NCI-H2107 treated with DMSO at 0.1 percent for 48 hours (cell line): ENCODE measurements around the gene KIZ.

Source experiments
- DNase-seq: peaks from one replicate; lab custom pipeline; 2025; ENCODE audit not compliant: unreplicated experiment; lab: John Stamatoyannopoulos, UW

Gene KIZ

GRCh38 chr20:21104921-21105320, 21.0 kb upstream of the KIZ start:
- DNase-seq, result no peak

DNA sequence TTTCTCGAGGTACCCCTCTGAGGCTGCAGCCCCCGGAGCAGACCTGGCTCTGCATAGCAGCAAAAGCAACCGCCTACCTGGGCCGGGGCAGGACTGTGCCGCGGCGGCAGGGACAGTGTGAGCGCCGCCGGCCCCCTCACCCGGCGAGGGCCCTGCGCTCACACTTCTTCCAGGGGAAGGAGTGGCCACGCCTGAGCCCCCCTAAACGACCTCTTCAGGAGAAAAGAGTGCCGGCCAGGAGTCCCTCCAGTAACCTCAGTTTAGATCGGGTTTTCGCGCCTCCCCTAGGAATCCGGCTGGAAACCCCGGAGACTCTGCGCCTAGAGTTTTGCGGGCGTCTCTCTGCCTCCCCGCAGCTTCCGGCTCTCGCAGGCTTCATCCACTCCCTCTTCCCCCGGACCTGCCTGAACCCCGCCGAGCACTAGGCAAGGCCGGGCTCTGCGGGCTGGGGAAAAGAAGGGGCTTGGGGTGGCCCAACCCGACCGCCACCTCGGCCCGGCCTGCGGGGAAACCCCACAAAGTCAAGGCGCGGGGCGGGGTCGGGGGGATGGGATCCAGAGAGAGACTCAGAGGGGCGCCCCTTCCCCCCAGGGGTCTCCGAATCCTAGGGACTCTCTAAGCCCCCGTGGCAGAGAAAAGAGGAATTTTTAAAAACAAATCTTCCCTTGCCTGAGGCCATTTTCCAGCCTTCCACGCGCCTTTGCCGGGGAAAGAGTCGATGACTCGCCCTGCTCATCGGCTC, 20.3 kb upstream of the KIZ start:
- no peak for DNase-seq

GRCh38 chr20:21106171-21107017, 19.5 kb upstream of the KIZ start, which contains the start of gene LINC00237:
LINC00237 (minus strand) TSS chr20:21106358.
- DNase-seq, result no peak

GRCh38 chr20:21109144-21109543, 16.7 kb upstream of the KIZ start:
- DNase-seq, result no peak

DNA sequence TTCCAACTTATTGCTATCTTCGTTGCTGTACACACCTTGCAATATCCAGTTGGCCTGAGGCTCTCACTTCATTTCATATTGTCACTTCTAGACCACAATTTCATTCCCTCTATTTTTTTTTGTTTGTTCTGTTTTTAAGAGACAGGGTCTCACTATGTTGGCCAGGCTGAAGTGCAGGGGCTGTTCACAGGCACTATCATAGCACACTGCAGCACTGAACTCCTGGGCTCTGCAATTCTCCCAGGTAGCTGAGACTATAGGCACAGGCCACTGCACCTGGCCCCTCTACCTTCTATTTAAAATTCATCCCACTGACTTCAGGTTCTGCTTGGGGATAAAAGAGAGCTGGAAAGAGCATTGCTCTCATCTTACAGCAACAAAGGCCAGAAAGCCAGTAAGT, 15.1 kb upstream of the KIZ start:
- no peak for DNase-seq

DNA sequence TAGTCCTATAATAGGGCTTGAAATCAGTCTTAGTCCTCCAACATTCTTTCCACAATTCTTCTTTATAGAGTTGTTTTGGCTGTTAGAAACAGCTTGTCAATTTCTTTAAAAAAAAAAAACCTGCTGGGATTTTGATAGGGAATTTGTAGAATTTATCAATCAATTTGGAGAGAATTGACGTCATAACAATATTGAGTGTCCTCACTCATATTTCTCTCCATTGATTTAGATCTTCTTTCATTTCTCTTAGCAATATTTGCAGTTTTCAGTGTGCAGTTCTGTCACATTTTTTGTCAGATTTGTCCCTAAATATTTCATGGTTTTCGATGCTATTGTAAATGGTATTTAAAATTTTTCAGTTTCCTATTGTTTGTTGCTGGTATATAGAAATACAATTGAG, 14.5 kb upstream of the KIZ start:
- DNase-seq, result no peak

- DNase-seq, result no peak
Measured at GRCh38 chr20:21113697-21114096, 12.2 kb upstream of the KIZ start.

- no peak for DNase-seq
Measured at GRCh38 chr20:21114584-21114983, 11.3 kb upstream of the KIZ start.

- DNase-seq, result no peak
Measured at GRCh38 chr20:21117521-21117920, 8.4 kb upstream of the KIZ start.

DNA sequence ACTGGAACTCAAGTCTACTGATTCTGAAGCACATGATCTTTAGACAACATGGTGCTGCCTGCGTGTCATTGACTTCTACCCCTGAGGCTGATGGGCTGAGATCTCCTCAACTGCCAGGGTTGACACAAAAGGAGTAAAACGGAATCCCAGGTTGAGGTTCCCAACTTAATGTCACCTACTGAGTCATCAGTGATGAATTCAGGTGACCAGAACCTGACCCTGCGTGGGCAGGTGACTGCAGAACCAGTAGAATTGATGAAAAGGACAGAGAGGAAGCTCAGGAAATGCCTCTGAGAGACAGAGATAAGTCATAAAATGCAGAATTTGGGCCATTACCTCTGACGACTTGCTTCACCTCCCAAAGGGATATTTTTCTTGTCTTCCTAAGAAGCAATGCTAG, 7.7 kb upstream of the KIZ start:
- DNase-seq, result no peak

GRCh38 chr20:21118782-21119181, 7.1 kb upstream of the KIZ start:
- DNase-seq, result no peak

- DNase-seq, result no peak
Measured at GRCh38 chr20:21124190-21124589, 1.7 kb upstream of the KIZ start.

GRCh38 chr20:21125072-21125848, 622 bp upstream of the KIZ start:
- peak; percentile 24 for DNase-seq

- DNase-seq, result no peak
Measured at GRCh38 chr20:21126581-21126870, 644 bp downstream of the KIZ start.

GRCh38 chr20:21127201-21127981, 1.5 kb downstream of the KIZ start:
- DNase-seq, result no peak

DNA sequence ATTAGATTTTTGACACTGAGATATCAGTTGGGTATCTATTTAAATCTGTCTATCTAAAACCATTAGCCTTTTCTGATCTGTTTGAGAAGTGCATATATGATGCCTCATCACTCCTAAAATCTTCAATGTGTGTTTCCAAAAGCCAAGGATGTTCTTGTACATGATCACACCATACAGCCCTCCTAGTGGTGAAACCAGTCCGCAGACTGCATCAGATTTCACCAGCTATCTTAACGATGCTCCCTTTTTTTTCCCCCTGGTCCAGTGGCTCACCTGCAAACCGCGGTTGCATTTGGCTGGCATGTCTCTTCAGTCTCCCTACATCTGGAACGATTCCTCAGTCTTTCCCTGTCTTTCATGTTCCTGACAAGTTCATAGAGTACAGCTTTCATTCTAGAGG, 4.0 kb downstream of the KIZ start:
- DNase-seq, result no peak

DNA sequence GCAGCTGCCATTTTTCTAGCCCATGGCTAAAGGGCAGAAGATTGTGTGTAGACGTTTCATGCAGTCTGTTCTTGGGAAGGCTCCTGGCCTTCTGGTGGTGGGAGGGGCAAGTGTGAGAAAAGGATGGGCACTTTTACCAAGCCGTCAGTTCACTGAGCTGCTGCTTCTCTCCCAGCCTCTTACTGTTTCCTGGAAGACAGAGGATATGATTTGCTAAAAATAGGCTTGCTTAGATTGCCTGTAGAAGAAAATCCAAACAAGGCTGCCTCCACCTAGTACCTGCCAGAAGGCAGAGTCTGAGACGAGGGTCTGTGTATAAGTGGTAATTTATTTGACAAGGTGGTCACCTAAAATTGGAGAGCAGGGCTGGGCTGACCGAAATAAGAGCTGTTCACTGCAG, 7.5 kb downstream of the KIZ start:
- DNase-seq, result no peak

DNA sequence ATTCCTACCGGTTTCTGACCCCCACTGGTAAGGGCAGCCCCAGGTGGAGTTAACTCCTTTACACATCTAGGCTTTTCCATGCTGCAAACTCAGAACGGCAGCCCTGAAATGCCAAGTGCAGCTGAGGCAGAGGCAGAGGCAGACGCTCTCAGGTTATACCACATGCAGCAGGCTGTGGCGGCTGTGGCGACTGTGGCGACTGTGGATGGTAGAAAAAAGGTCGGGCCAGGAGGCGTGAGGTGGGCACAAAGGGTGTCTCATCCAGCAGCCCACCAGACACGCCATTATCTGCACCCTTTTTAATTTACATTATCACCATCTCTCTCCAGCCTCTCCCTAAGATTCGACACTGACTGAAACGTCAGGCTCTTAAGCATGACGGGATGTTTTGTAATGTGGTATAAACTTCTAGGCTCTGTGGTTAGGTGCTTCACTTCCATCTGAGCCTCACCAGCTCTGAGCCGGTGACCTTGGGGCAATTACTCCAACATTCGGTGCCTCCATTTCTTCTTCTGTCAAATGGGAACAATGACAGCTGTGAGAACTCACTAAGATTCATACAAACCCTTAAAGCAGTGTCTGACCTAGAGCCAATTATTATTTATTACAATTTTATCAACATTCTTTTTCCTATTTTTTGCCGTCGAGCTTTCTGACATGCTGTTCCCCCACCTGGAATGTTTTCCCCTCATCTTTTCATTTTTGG, 8.2 kb downstream of the KIZ start:
- no peak for DNase-seq

- no peak for DNase-seq
Measured at GRCh38 chr20:21134883-21135493, 9.1 kb downstream of the KIZ start.
